ENCODE measurements around the gene FAM90A26. TPM values are rescaled to one million over a fixed set of nuclear protein-coding genes. Genes with fewer than 3 reads are reported as not detected.
"Not testable (repeated sequence)": the region's sequence is repeated elsewhere in the genome, so short reads cannot be mapped to it uniquely, and the experiment has no call there.

Gene FAM90A26
- total RNA-seq, 1 experiment from 2014 or later: not detected

- not testable (repeated sequence) for H3K4me3 ChIP-seq (ENCODE audit: low read length); H3K9me3 ChIP-seq (ENCODE audit: low read length); H3K9ac ChIP-seq (ENCODE audit: low read length); H2AFZ ChIP-seq (ENCODE audit: low read length); H4K20me1 ChIP-seq (ENCODE audit: insufficient read depth, low read depth, low read length); H3K27me3 ChIP-seq (ENCODE audit: low read length); H3K4me1 ChIP-seq (ENCODE audit: low read length); H3K27ac ChIP-seq (ENCODE audit: low read length); H3K9me2 ChIP-seq (replicated peaks; ENCODE audit: insufficient read depth, low read length); H3K4me2 ChIP-seq (ENCODE audit: low read depth, low read length, poor library complexity, severe bottlenecking); H3K79me2 ChIP-seq (ENCODE audit: low read length); DNase-seq; H3K36me3 ChIP-seq (ENCODE audit: insufficient read depth, low read length)
Measured at GRCh38 chr4:9215105-9215504, 44.9 kb downstream of the FAM90A26 start, which contains the start of gene USP17L11. TSS of gene USP17L11 (plus strand) at chr4:9215405. CDS start at chr4:9215405, 0 bp downstream.

- not testable (repeated sequence) for H3K27ac ChIP-seq (ENCODE audit: low read length); H3K4me2 ChIP-seq (ENCODE audit: low read depth, low read length, poor library complexity, severe bottlenecking); H3K9me2 ChIP-seq (replicated peaks; ENCODE audit: insufficient read depth, low read length); H3K9ac ChIP-seq (ENCODE audit: low read length); H2AFZ ChIP-seq (ENCODE audit: low read length); H3K27me3 ChIP-seq (ENCODE audit: low read length); H3K79me2 ChIP-seq (ENCODE audit: low read length); H3K36me3 ChIP-seq (ENCODE audit: insufficient read depth, low read length); H4K20me1 ChIP-seq (ENCODE audit: insufficient read depth, low read depth, low read length); H3K4me3 ChIP-seq (ENCODE audit: low read length); DNase-seq; H3K9me3 ChIP-seq (ENCODE audit: low read length); H3K4me1 ChIP-seq (ENCODE audit: low read length)
Measured at GRCh38 chr4:9219852-9220251, 49.6 kb downstream of the FAM90A26 start, which contains the start of gene USP17L12. TSS of gene USP17L12 (plus strand) at chr4:9220152. CDS start at chr4:9220152, 0 bp downstream.

GRCh38 chr4:9224596-9224995 is 54.4 kb downstream of the FAM90A26 start, which contains the start of gene USP17L13:
TSS of gene USP17L13 (plus strand) at chr4:9224896. CDS start at chr4:9224896, 0 bp downstream.
- H3K36me3 ChIP-seq (ENCODE audit: insufficient read depth, low read length); H3K27ac ChIP-seq (ENCODE audit: low read length); H3K4me3 ChIP-seq (ENCODE audit: low read length); H3K9me3 ChIP-seq (ENCODE audit: low read length); H3K4me1 ChIP-seq (ENCODE audit: low read length); H3K9me2 ChIP-seq (replicated peaks; ENCODE audit: insufficient read depth, low read length); DNase-seq; H4K20me1 ChIP-seq (ENCODE audit: insufficient read depth, low read depth, low read length); H3K27me3 ChIP-seq (ENCODE audit: low read length); H2AFZ ChIP-seq (ENCODE audit: low read length); H3K79me2 ChIP-seq (ENCODE audit: low read length); H3K9ac ChIP-seq (ENCODE audit: low read length); H3K4me2 ChIP-seq (ENCODE audit: low read depth, low read length, poor library complexity, severe bottlenecking): not testable (repeated sequence)

Other genes with a start within 250 kb of the FAM90A26 start
- gene USP17L10, start 40.2 kb downstream of the FAM90A26 start, total RNA-seq (2014; rRNA removed; shearing (Covaris generic); ENCODE audit: low replicate concordance): not detected in 2 replicates
- gene USP17L11, start 45.0 kb downstream of the FAM90A26 start, total RNA-seq (2014; rRNA removed; shearing (Covaris generic); ENCODE audit: low replicate concordance): not detected in 2 replicates
- gene USP17L12, start 49.7 kb downstream of the FAM90A26 start, total RNA-seq (2014; rRNA removed; shearing (Covaris generic); ENCODE audit: low replicate concordance): not detected in 2 replicates
- gene USP17L13, start 54.5 kb downstream of the FAM90A26 start, total RNA-seq (2014; rRNA removed; shearing (Covaris generic); ENCODE audit: low replicate concordance): not detected in 2 replicates
- not detected in 2 replicates for gene USP17L15, start 64.0 kb downstream of the FAM90A26 start, total RNA-seq (2014; rRNA removed; shearing (Covaris generic); ENCODE audit: low replicate concordance)
- gene USP17L17, start 73.5 kb downstream of the FAM90A26 start, total RNA-seq (2014; rRNA removed; shearing (Covaris generic); ENCODE audit: low replicate concordance): not detected in 2 replicates
- gene USP17L18, start 78.2 kb downstream of the FAM90A26 start, total RNA-seq (2014; rRNA removed; shearing (Covaris generic); ENCODE audit: low replicate concordance): not detected in 2 replicates
- gene USP17L19, start 83.0 kb downstream of the FAM90A26 start, total RNA-seq (2014; rRNA removed; shearing (Covaris generic); ENCODE audit: low replicate concordance): not detected in 2 replicates
- gene USP17L20, start 87.7 kb downstream of the FAM90A26 start, total RNA-seq (2014; rRNA removed; shearing (Covaris generic); ENCODE audit: low replicate concordance): not detected in 2 replicates
- not detected in 2 replicates for gene USP17L21, start 92.5 kb downstream of the FAM90A26 start, total RNA-seq (2014; rRNA removed; shearing (Covaris generic); ENCODE audit: low replicate concordance)
- not detected in 2 replicates for gene USP17L22, start 97.2 kb downstream of the FAM90A26 start, total RNA-seq (2014; rRNA removed; shearing (Covaris generic); ENCODE audit: low replicate concordance)
- not detected in 2 replicates for gene USP17L24, start 154.8 kb downstream of the FAM90A26 start, total RNA-seq (2014; rRNA removed; shearing (Covaris generic); ENCODE audit: low replicate concordance)
- not detected in 2 replicates for gene USP17L25, start 159.5 kb downstream of the FAM90A26 start, total RNA-seq (2014; rRNA removed; shearing (Covaris generic); ENCODE audit: low replicate concordance)
- not detected in 2 replicates for gene USP17L26, start 164.2 kb downstream of the FAM90A26 start, total RNA-seq (2014; rRNA removed; shearing (Covaris generic); ENCODE audit: low replicate concordance)
- gene USP17L5, start 169.0 kb downstream of the FAM90A26 start, total RNA-seq (2014; rRNA removed; shearing (Covaris generic); ENCODE audit: low replicate concordance): not detected in 2 replicates
- not detected in 2 replicates for gene USP17L27, start 173.7 kb downstream of the FAM90A26 start, total RNA-seq (2014; rRNA removed; shearing (Covaris generic); ENCODE audit: low replicate concordance)
- gene USP17L28, start 178.5 kb downstream of the FAM90A26 start, total RNA-seq (2014; rRNA removed; shearing (Covaris generic); ENCODE audit: low replicate concordance): not detected in 2 replicates
- gene USP17L29, start 183.2 kb downstream of the FAM90A26 start, total RNA-seq (2014; rRNA removed; shearing (Covaris generic); ENCODE audit: low replicate concordance): not detected in 2 replicates
- not detected in 2 replicates for gene USP17L30, start 192.7 kb downstream of the FAM90A26 start, total RNA-seq (2014; rRNA removed; shearing (Covaris generic); ENCODE audit: low replicate concordance)